ENCODE measurements around the gene DIP2C.
"Not testable (repeated sequence)": the region's sequence is repeated elsewhere in the genome, so short reads cannot be mapped to it uniquely, and the experiment has no call there.

DIP2C gene

DNA sequence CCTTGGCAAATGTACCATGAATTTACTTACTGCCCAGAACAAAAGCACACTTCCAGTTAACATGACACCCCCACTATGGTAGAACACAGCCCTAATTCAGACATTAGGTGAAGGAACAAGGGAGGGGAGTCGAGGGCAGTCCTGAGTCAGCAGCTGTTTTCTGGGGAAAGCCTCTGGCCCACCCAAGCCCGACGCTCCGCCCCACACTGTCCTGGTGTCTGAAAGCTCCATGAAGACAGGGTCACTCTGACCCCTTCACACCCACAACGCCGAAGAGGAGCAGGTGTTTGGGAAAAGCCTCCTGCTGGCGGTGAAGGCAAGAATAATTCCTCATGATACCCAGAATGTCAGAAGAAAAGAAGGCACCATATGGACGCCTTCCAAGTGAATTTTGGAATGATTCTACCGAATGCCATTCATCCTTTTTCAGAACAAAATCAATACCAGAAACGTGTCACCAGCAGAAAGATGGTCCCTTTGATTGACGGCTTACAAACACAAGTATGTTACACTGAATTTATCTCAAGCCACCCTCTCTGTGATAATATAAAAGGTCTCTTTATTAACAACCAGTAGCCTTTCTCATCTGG, 172.1 kb downstream of the DIP2C start:
- DNase-seq (ENCODE audit: low spot score): no peak

- DNase-seq (ENCODE audit: low spot score): no peak
These were observed 172.7 kb downstream of the DIP2C start for GRCh38 chr10:516764-517163.

DNA sequence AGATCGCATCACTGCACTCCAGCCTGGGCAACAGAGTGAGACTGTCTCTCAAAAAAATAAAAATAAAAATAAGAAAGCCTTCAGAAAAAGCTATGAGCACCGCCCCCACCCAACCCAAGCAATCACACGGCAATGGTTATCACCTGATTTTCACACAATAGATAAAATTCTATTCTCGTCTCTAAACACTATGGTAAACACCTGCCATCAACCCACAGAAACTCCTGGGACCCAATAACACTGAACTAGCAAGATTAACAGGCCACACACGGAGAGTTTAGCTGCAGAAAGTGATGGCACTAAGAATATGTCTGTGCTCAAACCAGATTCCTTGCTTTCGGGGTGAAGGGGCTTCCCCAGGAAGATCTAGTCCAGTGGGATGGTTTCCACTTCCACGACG, 173.8 kb downstream of the DIP2C start:
- no peak for DNase-seq (ENCODE audit: low spot score)

DNA sequence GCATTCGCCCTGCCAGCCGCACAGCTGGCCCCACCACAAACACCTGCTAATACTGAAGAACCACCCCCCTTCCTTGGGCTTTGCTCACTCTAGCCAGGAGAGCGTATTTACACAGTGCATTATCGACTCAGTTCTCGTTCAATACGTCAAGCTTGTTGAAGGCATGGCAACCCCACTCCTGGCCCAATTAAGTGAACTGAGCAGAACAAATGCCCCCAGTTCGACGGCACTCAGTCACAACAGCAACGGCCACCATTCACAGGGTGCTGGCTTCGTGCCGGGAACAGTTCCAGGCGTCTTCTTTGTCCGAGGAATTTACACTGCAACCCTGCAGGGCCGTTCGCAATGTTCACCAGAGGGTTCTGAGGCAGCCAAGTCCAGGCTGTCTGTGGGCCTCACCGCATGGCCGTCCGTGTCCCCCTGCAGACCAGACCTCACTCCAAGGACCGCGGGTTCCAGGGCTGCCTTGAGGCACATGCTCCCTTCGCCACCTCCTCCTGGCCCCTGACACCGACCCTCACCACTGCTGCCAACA, 175.3 kb downstream of the DIP2C start:
- no peak for DNase-seq (ENCODE audit: low spot score)

DNA sequence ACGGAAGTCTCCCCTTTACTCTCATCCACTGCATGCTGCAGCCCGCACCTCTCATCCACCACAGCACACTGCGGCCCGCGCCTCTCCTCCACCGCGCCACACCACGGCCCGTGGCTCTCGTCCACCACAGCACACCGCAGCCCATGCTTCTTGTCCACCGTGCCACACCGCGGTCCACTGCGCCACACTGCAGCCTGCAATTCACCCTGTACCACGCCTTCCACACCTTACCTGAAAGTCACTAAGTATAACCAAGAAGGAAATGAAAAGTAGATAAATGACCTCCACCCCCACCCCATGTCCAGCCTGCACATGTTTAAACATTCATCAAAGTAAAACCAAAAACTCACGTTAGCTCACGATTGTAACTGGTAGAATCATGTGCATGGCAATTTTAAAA, 176.1 kb downstream of the DIP2C start:
- no peak for DNase-seq (ENCODE audit: low spot score)

- DNase-seq (ENCODE audit: low spot score): not testable (repeated sequence)
These were observed 176.8 kb downstream of the DIP2C start for GRCh38 chr10:512661-513060.

- no peak for DNase-seq (ENCODE audit: low spot score)
These were observed 177.6 kb downstream of the DIP2C start for GRCh38 chr10:511849-512191.

DNA sequence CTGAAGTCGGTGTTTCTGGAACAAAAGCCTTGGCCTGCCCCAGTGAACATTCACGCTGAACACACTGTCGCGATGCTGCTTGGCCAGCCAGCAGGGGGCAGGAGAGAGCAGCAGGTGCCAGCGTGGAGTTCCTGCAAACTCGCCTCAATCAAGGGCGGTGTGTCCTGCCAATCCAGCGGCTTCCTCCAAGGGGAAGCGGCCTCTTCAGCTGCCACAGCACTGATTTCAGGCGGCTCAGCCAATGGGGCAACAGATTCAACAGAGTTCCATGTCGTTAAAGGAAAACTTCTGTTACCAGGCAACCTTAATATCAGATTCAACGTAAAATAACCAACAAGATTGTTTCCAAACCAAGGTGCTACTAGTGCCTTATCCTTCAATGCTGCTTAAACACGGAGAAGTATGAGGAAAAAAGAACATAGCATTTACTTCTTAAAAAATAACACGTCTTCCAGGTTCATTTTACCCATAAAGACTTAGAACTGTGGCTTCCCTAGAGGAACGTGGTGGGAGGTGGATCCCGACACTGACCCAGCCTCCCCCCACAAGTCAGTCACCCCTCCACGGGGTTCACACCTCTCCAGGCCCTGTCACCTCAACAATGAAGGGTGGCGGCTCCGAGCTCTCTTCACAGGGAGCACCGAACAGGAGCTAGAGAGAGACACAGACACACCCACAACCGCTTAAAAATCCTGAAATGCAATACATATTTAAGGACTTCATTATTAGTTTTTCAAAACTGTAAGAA, 178.2 kb downstream of the DIP2C start:
- DNase-seq (ENCODE audit: low spot score): peak; percentile 17

- DNase-seq (ENCODE audit: low spot score): no peak
These were observed 179.0 kb downstream of the DIP2C start for GRCh38 chr10:510415-510881.

- no peak for DNase-seq (ENCODE audit: low spot score)
These were observed 179.9 kb downstream of the DIP2C start for GRCh38 chr10:509361-510102.

DNA sequence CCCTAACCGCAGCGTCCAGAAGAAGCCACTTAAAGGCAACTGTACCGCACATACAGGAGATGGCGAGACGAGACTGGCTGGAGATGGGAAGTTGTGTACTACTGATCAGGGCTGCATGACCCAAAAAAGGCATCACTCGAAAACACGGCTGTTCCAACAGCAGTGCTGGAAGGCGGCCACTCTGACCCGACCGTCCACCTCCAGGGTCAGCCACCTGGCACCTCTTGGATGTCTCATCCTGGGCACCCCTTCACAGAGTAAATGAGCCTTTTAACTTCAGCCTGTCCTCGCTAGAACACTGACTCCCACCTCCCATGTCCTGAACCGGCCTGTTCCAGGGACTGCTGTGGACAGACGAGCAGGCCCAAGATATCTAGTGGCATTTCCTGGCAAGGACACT, 180.7 kb downstream of the DIP2C start:
- no peak for DNase-seq (ENCODE audit: low spot score)

DNA sequence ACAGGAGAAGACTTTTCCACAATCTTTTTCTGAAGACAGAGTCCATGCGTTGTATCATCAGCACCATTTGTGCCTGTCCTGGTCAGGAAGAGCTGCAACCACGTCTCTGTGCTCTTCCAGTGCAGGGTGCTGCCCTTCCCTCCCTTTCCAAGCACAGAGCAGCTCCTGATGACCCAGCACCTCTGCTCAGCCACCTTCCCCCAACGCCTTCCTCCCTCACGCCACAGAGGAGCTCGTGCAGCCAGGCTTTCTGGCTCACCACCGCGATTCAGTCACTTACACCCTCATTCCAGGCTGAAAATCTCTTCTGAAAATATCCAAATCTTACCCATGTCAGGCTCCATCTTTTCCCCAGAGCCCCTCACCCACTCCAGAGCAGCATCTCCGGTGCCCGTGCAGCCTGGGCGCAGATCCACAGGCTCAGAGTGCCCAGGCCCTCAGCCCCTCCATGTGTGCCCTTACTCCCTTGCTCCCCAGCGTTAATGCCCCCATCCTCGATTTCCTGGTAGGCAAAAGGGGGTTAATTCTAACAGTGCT, 181.5 kb downstream of the DIP2C start:
- DNase-seq (ENCODE audit: low spot score): no peak

GRCh38 chr10:507355-507699, 182.1 kb downstream of the DIP2C start:
- DNase-seq (ENCODE audit: low spot score): no peak

GRCh38 chr10:506451-507354, 182.8 kb downstream of the DIP2C start:
- DNase-seq (ENCODE audit: low spot score): no peak

DNA sequence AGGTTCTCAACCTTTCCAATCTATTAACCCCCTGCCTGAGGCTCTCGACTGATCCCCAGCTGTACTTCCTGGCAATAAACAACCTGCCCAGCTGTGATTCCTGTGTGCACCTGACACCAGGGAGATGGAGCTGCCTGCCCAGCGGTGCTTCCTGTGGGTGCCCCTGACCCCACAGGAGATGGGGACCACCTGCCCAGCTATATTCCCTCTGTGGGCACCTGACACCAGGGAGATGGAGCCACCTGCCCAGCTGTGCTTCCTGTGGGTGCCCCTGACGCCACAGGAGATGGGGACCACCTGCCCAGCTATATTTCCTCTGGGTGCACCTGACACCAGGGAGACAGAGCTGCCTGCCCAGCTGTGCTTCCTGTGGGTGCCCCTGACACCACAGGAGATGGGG, 184.0 kb downstream of the DIP2C start:
- no peak for DNase-seq (ENCODE audit: low spot score)

- no peak for DNase-seq (ENCODE audit: low spot score)
These were observed 184.7 kb downstream of the DIP2C start for GRCh38 chr10:504806-505205.

GRCh38 chr10:504121-504611, 185.3 kb downstream of the DIP2C start:
- DNase-seq (ENCODE audit: low spot score): no peak

DNA sequence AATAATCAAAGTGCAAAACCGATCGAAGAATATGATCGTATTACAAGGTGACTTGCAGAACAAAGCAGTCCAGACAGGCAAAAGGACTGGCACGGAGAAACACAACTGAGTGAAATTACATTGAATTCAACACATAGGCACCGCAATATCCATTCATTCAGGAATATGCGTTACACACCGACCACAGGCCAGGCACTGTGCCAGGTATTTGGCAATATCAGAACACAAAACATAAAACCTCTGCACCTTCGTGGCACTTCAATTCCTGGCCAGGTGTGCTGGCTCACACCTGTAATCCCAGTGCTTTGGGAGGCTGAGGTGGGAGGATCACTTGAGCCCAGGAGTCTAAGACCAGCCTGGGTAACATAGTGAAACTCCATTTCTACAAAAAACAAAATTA, 187.9 kb downstream of the DIP2C start:
- no peak for DNase-seq (ENCODE audit: low spot score)

DNA sequence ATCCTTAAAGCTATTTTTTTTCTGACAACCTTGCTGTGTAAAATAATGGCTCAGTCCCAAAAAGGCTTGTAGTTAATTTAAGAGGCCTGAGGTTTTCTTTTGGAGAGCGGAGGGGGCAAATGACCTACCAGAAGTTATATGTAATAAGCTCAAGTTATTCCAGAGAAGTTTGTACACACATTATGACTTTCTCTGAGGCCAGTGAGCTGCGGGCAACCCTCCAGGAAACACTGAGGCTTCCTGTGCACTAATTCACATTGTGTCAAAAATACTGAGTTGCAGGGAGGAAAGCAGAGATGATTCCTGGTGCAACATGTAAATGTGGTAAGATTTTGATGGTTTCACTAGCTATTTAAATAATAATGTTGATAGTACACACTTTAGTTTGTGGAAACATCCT, 188.6 kb downstream of the DIP2C start:
- no peak for DNase-seq (ENCODE audit: low spot score)

DNA sequence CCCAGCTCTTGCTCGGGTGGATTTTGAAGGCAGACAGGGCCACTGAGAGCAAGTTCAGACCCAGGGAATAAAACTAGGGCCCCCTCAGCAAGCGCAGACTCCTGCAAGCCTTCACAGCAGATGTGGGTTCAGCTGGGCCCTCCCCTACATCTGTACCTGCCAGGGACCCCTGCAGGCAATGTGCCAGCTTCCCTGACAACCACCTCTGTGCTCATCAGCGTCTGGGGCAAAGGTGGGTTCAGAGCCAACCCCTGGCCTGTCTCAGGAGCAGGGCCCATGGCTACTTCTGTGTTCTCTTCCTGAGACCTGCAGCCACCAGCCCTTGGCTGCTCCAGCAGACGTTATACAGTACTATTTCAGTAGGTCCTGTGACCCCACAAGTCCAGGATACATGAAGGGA, 189.5 kb downstream of the DIP2C start:
- no peak for DNase-seq (ENCODE audit: low spot score)

DNA sequence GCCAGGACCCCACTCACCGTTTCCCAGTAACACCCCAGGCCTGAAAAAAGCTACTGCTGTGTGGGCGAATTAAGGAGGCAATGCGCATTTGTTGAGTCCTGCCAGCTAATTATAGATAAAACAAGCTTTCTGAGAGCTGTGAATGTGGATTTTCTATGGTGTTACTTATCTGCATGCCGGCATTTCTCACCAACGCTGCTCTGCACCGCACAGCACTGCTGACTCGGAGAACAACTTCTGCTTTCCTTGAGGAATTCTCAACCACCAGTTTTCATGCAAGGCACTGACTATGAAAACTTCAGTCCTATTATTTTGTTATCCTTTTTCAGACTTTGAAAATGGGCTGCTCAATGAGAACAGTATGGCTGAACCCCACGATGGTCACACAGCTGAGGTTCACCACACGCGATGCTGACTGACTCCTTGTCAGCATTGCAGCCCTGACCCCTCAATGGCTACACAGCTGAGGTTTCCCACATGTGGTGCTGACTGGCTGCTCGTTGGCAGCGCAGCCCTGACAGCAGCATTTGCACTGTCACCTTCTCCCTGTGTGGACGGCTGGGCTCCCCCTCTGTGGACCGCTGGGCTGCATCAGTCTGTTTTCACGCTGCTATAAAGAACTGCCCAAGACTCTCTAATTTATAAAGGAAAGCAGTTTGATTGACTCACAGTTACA, 190.6 kb downstream of the DIP2C start:
- no peak for DNase-seq (ENCODE audit: low spot score)

Data from SW480 (cell line).